MM.1S (cell line): ENCODE measurements around the gene OR3A2.

ENCODE experiments used
- CTCF ChIP-seq: fragments of 300-600 bp; sonication (generic); IDR thresholded peaks from 2 replicates; pipeline ENCODE4 v1.5.1; 2016; ENCODE audit warnings: antibody characterized with exemption, low read length, mixed read lengths
- EZH2 ChIP-seq: fragments of 300-600 bp; sonication (generic); optimal IDR thresholded peaks from 2 replicates; pipeline ENCODE3; 2017; ENCODE audit warnings: low read depth, mild to moderate bottlenecking, antibody characterized with exemption, low read length, mixed read lengths

- TF ChIP-seq CTCF (no peak), EZH2 (no peak)
Observed at GRCh38 chr17:3318336-3318735, 67.8 kb downstream of the OR3A2 start.
